ENCODE data around the gene FOLR2. TPM values are rescaled to one million over a fixed set of nuclear protein-coding genes. Genes with fewer than 3 reads are reported as not detected.

The FOLR2 gene
- total RNA-seq, 1 donor from 2014 or later = 28.1 TPM

DNA sequence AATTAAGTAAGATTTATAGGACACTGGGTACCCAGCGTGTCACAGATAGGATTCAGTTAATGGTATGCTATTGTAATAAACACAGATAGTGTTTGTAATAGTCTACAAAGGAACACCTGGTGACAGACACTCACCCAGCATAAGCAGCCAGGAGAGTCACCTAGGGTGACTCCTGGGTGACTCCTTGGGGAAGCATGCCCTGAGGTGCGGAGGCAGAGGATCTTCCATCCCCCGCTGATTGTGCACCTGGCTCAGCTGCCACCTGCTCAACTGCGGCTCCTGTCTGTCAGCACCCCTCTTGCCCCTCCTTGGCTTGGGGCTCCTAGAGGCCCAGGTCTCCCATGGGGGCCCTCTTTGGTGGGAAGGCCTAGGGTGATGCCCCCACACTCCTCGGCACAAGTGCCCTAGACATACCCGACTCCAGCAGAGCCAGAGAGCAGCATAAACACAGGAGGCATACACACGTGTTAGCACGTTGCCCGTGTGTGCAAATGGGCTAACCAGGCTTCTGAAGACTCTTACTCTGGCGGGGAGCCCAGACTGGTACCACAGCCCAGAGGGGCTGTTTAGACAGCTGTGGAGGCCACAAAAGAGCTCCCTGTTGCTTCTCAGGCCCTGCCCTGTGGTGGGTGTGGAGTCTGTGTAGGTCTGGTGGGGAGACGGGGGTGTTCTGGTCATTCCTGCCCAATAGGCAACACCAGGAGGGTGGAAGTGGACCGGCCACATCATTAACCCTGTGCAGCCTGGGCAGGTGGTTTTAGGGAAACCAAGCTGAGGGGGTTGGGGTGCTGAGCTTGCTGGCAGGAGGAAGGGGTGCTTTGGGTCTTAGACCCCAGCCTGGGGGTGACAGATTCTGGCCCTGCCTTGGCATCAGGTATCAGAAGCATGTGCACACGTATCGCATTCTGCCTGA is 11.0 kb downstream of the FOLR2 start:
- DNase-seq = no peak
- Histone ChIP-seq H3K4me3 (no peak overlapping the region), H3K36me3 (peaks cover 58% of the 10 kb centered on the region), H3K27ac (no peak overlapping the region), H3K27me3 (ENCODE audit: low read depth) (no peaks in the 10 kb centered on the region), H3K9me3 (no peaks in the 10 kb centered on the region), H3K4me1 (peaks cover 14% of the 10 kb centered on the region)
- TF ChIP-seq, protein P1, sequence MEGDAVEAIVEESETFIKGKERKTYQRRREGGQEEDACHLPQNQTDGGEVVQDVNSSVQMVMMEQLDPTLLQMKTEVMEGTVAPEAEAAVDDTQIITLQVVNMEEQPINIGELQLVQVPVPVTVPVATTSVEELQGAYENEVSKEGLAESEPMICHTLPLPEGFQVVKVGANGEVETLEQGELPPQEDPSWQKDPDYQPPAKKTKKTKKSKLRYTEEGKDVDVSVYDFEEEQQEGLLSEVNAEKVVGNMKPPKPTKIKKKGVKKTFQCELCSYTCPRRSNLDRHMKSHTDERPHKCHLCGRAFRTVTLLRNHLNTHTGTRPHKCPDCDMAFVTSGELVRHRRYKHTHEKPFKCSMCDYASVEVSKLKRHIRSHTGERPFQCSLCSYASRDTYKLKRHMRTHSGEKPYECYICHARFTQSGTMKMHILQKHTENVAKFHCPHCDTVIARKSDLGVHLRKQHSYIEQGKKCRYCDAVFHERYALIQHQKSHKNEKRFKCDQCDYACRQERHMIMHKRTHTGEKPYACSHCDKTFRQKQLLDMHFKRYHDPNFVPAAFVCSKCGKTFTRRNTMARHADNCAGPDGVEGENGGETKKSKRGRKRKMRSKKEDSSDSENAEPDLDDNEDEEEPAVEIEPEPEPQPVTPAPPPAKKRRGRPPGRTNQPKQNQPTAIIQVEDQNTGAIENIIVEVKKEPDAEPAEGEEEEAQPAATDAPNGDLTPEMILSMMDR (IDR thresholded peaks at IDR 0.05) = no peak
- ATAC-seq = no peak
- intact Hi-C loops (cut with DNase I) = no loop called here

DNA sequence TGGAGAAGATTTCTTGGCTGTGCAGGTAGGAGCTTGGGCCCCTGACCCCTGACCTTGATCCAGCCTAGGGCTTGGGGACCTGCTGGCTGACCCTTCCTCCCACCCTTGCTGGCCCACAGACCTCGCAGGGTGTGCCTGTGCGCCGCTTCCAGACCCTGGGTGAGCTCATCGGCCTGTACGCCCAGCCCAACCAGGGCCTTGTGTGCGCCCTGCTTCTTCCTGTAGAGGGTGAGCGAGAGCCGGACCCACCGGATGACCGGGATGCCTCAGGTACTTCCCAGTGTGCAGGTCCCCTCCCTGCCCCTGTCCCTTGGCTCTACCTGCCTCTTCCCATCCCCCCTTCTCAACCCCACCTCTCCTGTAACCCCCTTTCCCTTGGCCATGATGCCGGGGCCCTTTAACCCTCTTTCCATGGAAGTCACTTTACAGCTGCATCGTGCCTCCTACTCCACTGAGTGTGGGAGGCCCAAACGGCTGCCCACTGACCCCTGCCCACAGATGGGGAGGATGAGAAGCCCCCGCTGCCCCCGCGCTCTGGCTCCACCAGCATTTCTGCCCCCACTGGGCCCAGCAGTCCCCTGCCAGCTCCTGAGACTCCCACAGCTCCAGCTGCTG is 11.7 kb downstream of the FOLR2 start:
- H3K36me3 ChIP-seq = peaks cover 66% of the 10 kb centered on the region
- no peaks in the 10 kb centered on the region for H3K27me3 ChIP-seq (ENCODE audit: low read depth)
- no peaks in the 10 kb centered on the region for H3K9me3 ChIP-seq
- H3K4me1 ChIP-seq = peaks cover 12% of the 10 kb centered on the region
- intact Hi-C loops (cut with DNase I) = no loop called here
- TF ChIP-seq, protein P1 (IDR thresholded peaks at IDR 0.05) = no peak
- no peak for DNase-seq
- H3K27ac ChIP-seq = no peak overlapping the region
- no peak overlapping the region for H3K4me3 ChIP-seq
- no peak for ATAC-seq

DNA sequence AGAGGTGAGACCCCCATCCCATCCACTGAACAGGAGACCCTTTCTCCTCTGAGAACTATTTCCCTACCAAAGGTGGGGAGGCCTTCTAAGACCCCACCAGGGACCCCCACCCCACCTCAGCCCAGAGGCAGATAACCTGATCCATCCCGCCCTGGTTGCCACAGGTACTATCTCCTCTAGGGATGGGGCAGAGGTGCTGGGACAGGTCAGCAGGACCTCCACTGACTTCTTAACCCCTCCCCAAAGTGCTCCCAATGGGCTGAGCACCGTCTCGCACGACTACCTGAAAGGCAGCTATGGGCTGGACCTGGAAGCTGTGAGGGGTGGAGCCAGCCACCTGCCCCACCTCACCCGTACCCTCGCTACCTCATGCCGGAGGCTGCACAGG is 12.2 kb downstream of the FOLR2 start:
- H3K4me3 ChIP-seq = no peak overlapping the region

DNA sequence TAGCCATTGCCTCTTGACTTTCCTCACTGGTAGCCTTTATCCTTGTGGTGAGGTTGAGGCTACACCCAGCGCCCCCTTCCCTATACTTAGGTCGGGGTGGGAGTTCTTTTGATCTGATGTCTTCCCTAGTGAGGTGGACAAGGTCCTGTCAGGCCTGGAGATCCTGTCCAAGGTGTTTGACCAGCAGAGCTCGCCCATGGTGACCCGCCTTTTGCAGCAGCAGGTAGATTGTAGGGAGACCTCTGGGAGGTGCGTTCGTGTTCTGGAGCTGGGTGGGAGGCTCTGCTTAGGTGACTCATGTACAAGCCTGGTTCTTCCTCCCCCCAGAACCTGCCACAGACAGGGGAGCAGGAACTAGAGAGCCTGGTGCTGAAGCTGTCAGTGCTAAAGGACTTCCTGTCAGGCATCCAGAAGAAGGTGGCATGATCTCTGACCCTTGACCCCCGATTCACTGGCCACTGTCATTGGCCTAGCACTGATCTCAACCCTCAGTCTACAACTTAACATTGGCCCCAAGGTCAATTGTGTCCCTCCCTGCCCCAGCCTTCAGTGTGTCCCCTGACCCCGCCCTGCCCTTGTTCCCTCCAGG is 12.8 kb downstream of the FOLR2 start:
- H3K27ac ChIP-seq = no peak overlapping the region
- TF ChIP-seq, protein P1 (IDR thresholded peaks at IDR 0.05) = no peak
- no peaks in the 10 kb centered on the region for H3K27me3 ChIP-seq (ENCODE audit: low read depth)
- DNase-seq = no peak
- no peak overlapping the region for H3K4me3 ChIP-seq
- intact Hi-C loops (cut with DNase I) = no loop called here
- peaks cover 77% of the 10 kb centered on the region for H3K36me3 ChIP-seq
- no peak for ATAC-seq
- no peaks in the 10 kb centered on the region for H3K9me3 ChIP-seq
- peaks cover 12% of the 10 kb centered on the region for H3K4me1 ChIP-seq

More for the DNA sequence above, 12.2 kb downstream of the FOLR2 start:
- H3K36me3 ChIP-seq = peaks cover 71% of the 10 kb centered on the region
- H3K4me1 ChIP-seq = peaks cover 12% of the 10 kb centered on the region
- H3K9me3 ChIP-seq = no peaks in the 10 kb centered on the region
- DNase-seq (no peak), ATAC-seq (no peak)
- intact Hi-C loops (cut with DNase I) = no loop called here
- no peaks in the 10 kb centered on the region for H3K27me3 ChIP-seq (ENCODE audit: low read depth)
- TF ChIP-seq, protein P1 (IDR thresholded peaks at IDR 0.05) = no peak
- H3K27ac ChIP-seq = no peak overlapping the region

DNA sequence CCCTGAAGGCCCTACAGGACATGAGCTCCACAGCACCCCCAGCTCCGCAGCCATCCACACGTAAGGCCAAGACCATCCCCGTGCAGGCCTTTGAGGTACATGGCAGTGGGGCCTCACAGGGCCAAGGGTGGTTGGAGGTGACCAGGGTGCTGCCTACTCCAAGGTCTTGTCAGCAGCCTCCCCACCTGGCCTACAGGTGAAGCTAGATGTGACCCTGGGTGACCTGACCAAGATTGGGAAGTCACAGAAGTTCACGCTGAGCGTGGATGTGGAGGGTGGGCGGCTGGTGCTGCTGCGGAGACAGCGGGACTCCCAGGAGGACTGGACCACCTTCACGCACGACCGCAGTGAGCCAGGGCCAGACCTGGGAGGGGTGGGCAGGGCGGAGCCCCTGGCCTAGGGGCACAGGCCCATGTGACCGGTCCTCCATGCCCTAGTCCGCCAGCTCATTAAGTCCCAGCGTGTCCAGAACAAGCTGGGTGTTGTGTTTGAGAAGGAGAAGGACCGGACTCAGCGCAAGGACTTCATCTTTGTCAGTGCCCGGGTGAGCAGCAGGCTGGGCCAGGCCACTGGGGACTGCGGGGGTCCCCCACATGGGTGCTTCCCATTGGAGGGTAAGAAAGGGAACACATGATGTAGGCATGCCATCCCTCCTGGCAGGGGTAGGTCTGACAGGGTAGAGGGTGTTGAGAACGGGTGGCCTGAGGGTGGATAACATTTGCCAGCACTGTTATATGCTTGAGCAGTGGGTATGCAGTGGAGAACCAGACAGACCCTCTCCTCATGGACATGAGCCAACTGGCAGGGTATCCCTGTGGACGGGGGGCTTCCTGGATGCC is 13.6 kb downstream of the FOLR2 start:
- H3K27ac ChIP-seq = no peak overlapping the region
- TF ChIP-seq, protein P1 (IDR thresholded peaks at IDR 0.05) = no peak
- H3K27me3 ChIP-seq (ENCODE audit: low read depth) = no peaks in the 10 kb centered on the region
- no peak overlapping the region for H3K4me3 ChIP-seq
- ATAC-seq (no peak), DNase-seq (no peak)
- H3K4me1 ChIP-seq = peaks cover 11% of the 10 kb centered on the region
- H3K9me3 ChIP-seq = no peaks in the 10 kb centered on the region
- H3K36me3 ChIP-seq = peaks cover 84% of the 10 kb centered on the region
- intact Hi-C loops (cut with DNase I) = no loop called here
